Activated CD4-positive, alpha-beta T cell treated with anti-CD3 and anti-CD28 coated beads, Interleukin-10, Interleukin-2, amounts not matched to agents 100 ng/mL and 50 ng/mL, durations not matched to agents 16 hours and 8 hours (primary cell): ENCODE results near the gene ADAMTS4.
"Not testable (repeated sequence)": the region's sequence is repeated elsewhere in the genome, so short reads cannot be mapped to it uniquely, and the experiment has no call there.

ENCODE experiments used
- DNase-seq: peaks from one replicate; pipeline ENCODE4 v3.0.0-alpha.2; 2020

ADAMTS4 gene

GRCh38 chr1:161198897-161199431, at the start of gene ADAMTS4:
ADAMTS4 (minus strand) TSS chr1:161199054; CDS start chr1:161198627, 427 bp downstream.
- no peak for DNase-seq

- DNase-seq, result no peak
Observed at GRCh38 chr1:161244888-161245287, 46.0 kb upstream of the ADAMTS4 start.

- DNase-seq, result no peak
Observed at GRCh38 chr1:161242313-161242712, 43.5 kb upstream of the ADAMTS4 start.

- no peak for DNase-seq
Observed at GRCh38 chr1:161241682-161242081, 42.8 kb upstream of the ADAMTS4 start.

GRCh38 chr1:161238039-161238473, 39.2 kb upstream of the ADAMTS4 start, which contains the start of gene NR1I3:
NR1I3 (minus strand) TSS chr1:161238203; CDS start chr1:161236565, 1,638 bp downstream.
- DNase-seq, result no peak

- DNase-seq, result no peak
Observed at GRCh38 chr1:161235957-161236775, 37.3 kb upstream of the ADAMTS4 start.

GRCh38 chr1:161233102-161233501, 34.2 kb upstream of the ADAMTS4 start:
- DNase-seq, result no peak

GRCh38 chr1:161230762-161231161, 31.9 kb upstream of the ADAMTS4 start:
- no peak for DNase-seq

- no peak for DNase-seq
Observed at GRCh38 chr1:161229896-161230295, 31.0 kb upstream of the ADAMTS4 start.

- no peak for DNase-seq
Observed at GRCh38 chr1:161228032-161228431, 29.2 kb upstream of the ADAMTS4 start.

GRCh38 chr1:161227196-161227871, 28.5 kb upstream of the ADAMTS4 start:
- peak; percentile 89 for DNase-seq

GRCh38 chr1:161226759-161227158, 27.9 kb upstream of the ADAMTS4 start:
- DNase-seq, result no peak

GRCh38 chr1:161226320-161226711, 27.5 kb upstream of the ADAMTS4 start:
- peak; percentile 23 for DNase-seq

- peak; percentile 97 for DNase-seq
Observed at GRCh38 chr1:161225534-161226319, 26.9 kb upstream of the ADAMTS4 start, which contains the start of gene TOMM40L. TOMM40L (plus strand) TSS chr1:161226060; CDS start chr1:161226490, 430 bp downstream.

- DNase-seq, result no peak
Observed at GRCh38 chr1:161225178-161225533, 26.3 kb upstream of the ADAMTS4 start.

GRCh38 chr1:161224695-161225087, 25.8 kb upstream of the ADAMTS4 start:
- not testable (repeated sequence) for DNase-seq

- no peak for DNase-seq
Observed at GRCh38 chr1:161223805-161224694, 25.2 kb upstream of the ADAMTS4 start.

GRCh38 chr1:161222175-161223019, 23.5 kb upstream of the ADAMTS4 start:
- DNase-seq, result no peak

- DNase-seq, result no peak
Observed at GRCh38 chr1:161220002-161220401, 21.1 kb upstream of the ADAMTS4 start.

- DNase-seq, result no peak
Observed at GRCh38 chr1:161219078-161219892, 20.4 kb upstream of the ADAMTS4 start.
